GM12891 (cell line): ENCODE data around the gene ST6GAL1.

Experiments used
- POLR2A ChIP-seq: IDR thresholded peaks from 2 replicates; pipeline ENCODE4 v1.6.1; 2011; ENCODE audit warnings: low read depth, low read length, control low read depth
- POLR2AphosphoS5 ChIP-seq: IDR thresholded peaks from 2 replicates; pipeline ENCODE4 v1.6.1; 2011; ENCODE audit warnings: low read depth, low read length, control low read depth
- SPI1 ChIP-seq: IDR thresholded peaks from 2 replicates; pipeline ENCODE4 v1.6.1; 2011; ENCODE audit warnings: low read depth, low read length, control low read depth

GRCh38 chr3:186950402-186951093 is 20.2 kb downstream of the ST6GAL1 start:
- TF ChIP-seq POLR2AphosphoS5 (no peak), POLR2A (no peak), SPI1 (no peak)
